ENCODE results near the gene CDC42EP1.
A peak's percentile ranks its signal among the peaks of the same experiment; 100 is the strongest.
"Not testable (repeated sequence)": the region's sequence is repeated elsewhere in the genome, so short reads cannot be mapped to it uniquely, and the experiment has no call there.

CDC42EP1 gene

GRCh38 chr22:37588546-37589215 lies 28.4 kb downstream of the CDC42EP1 start:
- no peak for DNase-seq

- DNase-seq = no peak
Observed at GRCh38 chr22:37589636-37590035, 29.4 kb downstream of the CDC42EP1 start.

DNA sequence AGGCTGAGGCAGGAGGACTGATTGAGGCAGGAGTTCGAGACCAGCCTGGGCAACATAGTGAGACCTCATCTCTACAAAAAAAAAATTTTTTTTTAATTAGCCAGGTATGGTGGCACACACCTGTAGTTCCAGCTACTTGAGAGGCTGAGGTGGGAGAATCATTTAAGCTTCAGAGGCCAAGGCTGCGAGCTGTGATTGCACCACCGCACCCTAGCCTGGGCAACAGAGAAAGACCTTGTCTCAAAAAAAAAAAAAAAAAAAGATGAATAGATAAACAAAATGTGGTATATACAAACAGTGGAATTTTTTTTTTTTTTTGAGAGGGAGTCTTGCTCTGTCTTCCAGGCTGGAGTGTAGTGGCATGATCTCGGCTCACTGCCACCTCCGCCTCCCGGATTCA lies 30.8 kb downstream of the CDC42EP1 start:
- not testable (repeated sequence) for DNase-seq

GRCh38 chr22:37591823-37592404 lies 31.6 kb downstream of the CDC42EP1 start:
- DNase-seq = no peak

GRCh38 chr22:37594237-37594636 lies 34.0 kb downstream of the CDC42EP1 start:
- DNase-seq = no peak

- no peak for DNase-seq
Observed at GRCh38 chr22:37599153-37599552, 38.9 kb downstream of the CDC42EP1 start.

DNA sequence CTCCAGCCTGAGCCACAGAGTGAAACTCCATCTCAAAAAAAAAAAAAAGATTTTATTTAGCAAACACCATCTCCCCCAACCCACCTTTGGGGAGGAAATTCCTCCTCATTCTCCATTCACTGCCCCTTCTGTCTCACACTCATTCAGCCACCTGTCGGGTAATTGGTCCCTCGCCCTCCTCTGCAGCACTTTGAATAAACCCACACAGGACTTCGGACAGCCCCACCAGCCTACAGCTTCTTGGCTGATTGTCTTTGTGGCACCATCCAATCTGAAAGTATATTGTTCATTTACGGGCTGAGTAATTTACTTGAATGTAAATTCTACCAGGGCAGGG lies 40.9 kb downstream of the CDC42EP1 start:
- DNase-seq = no peak

DNA sequence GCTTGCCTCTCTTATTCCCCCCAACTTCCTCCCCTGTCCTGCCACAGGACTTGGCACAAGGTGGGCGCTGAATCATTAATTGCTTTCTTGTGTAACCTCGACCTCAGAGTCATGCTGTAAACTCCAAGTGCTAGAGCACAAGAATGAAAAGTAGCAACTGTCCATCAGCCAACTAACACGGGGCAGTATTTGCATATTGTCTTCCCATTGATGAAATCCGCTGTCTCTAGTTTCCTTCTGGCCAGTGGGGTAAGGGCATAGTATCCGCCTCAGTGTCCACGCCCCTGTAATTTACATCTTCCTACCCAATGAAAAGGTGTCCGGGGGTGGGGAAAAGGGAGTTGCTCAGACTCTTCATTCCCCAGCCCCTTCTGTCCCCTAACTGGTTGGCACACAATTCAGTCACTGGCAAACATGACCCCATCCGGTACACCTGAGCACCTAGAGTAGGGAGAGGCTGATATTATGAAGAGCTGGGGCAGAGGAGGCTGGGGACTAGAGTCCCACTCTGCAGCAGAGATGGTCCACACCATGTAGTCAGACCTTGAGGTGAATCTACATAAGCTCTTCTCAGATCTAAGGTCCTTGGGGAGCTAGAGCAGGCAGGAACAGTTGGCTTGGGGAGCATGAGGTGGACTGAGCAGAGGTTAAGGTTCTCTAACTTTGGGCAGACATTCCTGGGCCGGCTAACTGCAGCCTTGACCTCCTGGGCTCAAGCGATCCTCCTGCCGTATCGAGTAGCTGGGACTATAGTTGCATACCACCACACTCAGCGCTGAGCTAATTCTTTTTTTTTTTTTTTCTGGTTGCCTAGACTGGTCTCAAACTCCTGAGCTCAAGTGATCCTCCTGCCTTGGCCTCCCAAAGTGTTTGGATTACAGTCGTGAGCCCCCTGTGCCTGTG lies 41.5 kb downstream of the CDC42EP1 start:
- no peak for DNase-seq

DNA sequence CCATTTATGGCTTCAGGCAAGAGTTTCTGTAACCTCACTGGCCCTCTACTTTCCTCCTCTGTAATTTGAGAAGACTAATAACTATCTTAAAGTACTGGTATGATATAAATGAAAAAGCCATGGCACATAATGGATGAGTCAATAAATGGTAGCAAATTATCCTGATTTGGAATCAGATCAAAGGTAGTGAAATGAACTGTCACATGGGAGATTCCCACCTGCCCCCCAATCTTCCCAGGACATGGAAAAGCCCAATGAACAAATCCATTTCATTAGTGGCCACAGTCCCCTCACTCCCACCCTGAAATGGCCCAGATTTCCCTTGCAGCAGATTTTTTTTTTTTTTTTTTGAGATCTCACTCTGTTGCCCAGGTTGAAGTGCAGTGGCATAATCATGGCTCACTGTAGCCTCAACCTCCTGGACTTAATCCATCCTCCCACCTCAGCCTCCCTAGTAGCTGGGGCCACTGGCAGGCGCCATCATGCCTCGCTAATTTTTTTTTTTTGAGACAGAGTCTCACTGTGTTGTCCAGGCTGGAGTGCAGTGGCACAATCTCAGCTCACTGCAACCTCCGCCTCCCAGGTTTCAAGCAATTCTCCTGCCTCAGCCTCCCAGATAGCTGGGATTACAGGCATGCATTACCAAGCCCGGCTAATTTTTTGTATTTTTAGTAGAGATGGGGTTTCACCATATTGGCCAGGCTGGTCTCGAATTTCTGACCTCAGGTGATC lies 42.4 kb downstream of the CDC42EP1 start:
- not testable (repeated sequence) for DNase-seq

- DNase-seq = no peak
Observed at GRCh38 chr22:37604074-37604473, 43.8 kb downstream of the CDC42EP1 start.

- DNase-seq = no peak
Observed at GRCh38 chr22:37604875-37605274, 44.6 kb downstream of the CDC42EP1 start.

DNA sequence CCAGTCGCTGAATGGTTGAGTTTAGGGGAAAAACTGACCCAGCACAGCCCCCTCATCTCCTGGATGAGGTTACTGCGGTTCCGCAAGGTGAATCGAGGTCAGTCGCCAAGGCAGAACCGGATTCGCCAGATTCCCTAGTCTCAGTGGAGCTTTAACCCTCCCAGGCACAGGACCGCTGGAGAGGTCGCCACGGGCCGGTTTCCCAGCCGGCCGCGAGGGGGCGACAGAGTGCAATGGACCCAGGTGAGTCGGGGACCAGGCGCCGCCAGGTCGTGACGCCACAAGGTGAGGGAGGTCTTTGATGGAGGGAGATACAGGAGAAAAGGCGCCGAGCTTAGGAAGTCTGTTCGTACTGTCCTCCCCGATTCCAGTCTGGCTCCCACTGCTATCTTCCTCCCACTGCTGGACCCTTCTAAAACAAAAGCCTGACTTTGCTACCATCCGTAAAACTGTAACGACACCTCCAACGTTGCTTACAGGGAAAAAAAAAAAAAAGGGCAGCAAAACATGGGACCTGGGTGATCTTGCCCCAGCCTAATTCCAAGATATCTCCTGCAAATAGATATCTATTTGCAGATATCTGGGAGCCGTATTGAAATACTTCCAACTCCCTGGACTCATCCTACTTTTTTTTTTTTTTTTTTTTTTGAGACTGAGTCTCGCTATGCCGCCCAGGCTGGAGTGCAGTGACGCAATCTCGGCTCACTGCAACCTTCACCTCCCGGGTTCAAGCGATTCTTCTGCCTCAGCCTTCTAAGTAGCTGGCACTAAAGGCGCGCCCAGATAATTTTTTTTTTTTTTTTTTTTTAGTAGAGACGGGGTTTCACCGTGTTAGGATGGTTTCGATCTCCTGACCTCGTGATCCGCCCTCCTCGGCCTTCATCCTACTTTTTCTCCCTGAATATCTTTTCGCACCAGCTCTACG lies 47.0 kb downstream of the CDC42EP1 start:
- peak; percentile 74 for DNase-seq

GRCh38 chr22:37607935-37608476 lies 47.7 kb downstream of the CDC42EP1 start:
- no peak for DNase-seq

DNA sequence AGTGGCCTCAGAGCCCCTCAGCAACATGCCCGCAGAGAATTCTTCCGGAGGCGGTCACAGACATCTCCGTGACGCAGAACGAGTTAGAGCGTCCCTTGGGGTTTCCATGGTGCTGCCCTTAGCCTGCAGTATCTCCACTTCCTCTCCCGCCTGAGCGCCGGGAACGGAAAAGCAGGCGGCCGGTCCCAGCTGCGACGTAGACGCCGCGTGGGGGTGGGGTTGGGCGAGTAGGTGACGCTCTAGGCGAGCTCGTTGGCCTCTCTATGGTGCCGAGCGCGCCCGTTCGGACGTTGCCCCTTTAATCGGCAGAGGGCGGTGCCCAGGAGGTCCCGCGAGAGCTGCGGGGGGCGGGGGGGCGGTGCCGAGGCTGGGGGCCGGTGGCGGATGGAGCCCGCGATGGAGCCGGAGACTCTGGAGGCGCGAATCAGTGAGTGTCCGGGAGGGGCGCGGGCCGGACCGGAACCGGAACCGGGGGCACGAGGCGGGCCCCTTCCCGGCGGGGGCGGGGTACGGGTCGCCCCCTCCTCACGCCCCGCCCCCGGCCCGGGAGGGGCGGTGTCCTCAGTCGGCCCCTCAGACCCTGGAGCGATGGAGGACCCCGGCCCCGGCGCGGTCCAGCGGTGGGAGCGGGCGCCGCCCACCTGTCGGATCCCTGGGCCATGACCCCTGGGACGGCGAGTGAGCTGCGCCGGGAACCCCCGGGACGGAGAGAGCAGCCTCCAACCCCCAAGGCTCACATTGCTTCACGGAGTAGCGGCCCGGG lies 48.4 kb downstream of the CDC42EP1 start, which contains the start of gene GGA1:
Gene GGA1, plus strand, starts transcription at position 358 of the 763 bp plus-strand sequence. Its CDS starts 27 bp downstream, at position 385.
- DNase-seq = peak; percentile 89

- DNase-seq = peak; percentile 23
Observed at GRCh38 chr22:37609240-37610152, 49.2 kb downstream of the CDC42EP1 start.

DNA sequence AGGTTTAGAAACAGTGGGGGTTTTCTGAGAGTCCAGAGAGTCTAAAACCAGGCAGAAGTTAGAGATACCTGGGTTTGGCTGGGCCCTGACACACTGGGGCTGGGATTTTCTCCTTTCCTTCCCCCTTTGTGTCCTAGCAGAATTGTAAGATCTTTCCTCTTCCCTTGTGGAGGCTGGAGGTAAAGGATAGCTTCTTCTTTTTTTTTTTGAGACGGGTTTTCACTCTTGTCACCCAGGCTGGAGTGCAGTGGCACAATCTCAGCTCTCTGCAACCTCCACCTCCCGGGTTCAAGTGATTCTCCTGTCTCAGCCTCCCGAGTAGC lies 49.8 kb downstream of the CDC42EP1 start:
- DNase-seq = not testable (repeated sequence)

- DNase-seq = no peak
Observed at GRCh38 chr22:37610480-37611129, 50.3 kb downstream of the CDC42EP1 start.

DNA sequence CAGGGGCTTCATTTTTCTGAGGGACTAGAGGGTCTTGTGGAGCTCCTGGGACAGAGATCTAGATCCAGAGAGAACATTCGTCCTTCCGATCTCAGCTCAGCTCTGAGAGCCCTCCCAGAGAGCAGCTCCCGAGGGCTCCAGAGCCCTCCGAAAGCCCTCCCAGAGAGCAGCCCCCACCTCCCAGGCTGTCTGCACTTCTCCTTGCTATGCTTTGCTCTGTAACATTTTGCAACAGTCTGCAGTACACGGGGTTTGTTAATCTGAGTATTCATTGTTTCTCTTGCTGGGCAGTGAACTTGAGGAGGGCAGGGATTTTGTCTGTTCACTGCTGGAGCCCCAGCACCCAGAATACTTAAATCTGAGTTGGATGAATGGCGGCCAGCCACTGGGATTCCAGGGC lies 50.9 kb downstream of the CDC42EP1 start:
- no peak for DNase-seq
